HepG2 (cell line): ENCODE data around the gene PLSCR5. TPM values are rescaled to one million over a fixed set of nuclear protein-coding genes. Genes with fewer than 3 reads are reported as not detected.

Source experiments
- ARNT2 ChIP-seq: sonication (generic); formaldehyde crosslinking; IDR thresholded peaks from 2 replicates; pipeline ENCODE4 v1.8.0; 2022; ENCODE audit warnings: mild to moderate bottlenecking, low read depth, missing genetic modification reagents, moderate library complexity
- ASH2L ChIP-seq: fragments of 300-600, 200-600 bp; sonication (generic); IDR thresholded peaks from 2 replicates; pipeline ENCODE4 v1.7.0; 2017; ENCODE audit warnings: low read depth, mild to moderate bottlenecking, moderate library complexity, mixed read lengths, low read length; ENCODE audit not compliant: insufficient read length
- CBX1 ChIP-seq: IDR thresholded peaks from one replicate; pipeline ENCODE4 v1.6.1; 2016; ENCODE audit warnings: antibody characterized with exemption, low read depth
- CREM ChIP-seq, 2 experiments: sonication (generic) in 1 of 2; formaldehyde crosslinking in 1 of 2; IDR thresholded peaks; 2 replicates each; pipeline versions ENCODE4 v1.4.0 to v1.6.1; 2016 to 2020; ENCODE audit warnings: antibody characterized with exemption in 1 of 2, mild to moderate bottlenecking in 1 of 2, missing genetic modification reagents in 1 of 2
- ELF4 ChIP-seq: sonication (generic); formaldehyde crosslinking; IDR thresholded peaks from 2 replicates; pipeline ENCODE4 v1.5.0; 2020; ENCODE audit warnings: missing genetic modification reagents, mild to moderate bottlenecking, moderate library complexity, borderline replicate concordance
- FOXA3 ChIP-seq: IDR thresholded peaks from 2 replicates; pipeline ENCODE4 v1.6.1; 2016; ENCODE audit warnings: missing genetic modification reagents, missing compliant biosample characterization
- GTF3A ChIP-seq: sonication (generic); formaldehyde crosslinking; conservative IDR thresholded peaks from 2 replicates; pipeline ENCODE4 v1.4.0; 2020; ENCODE audit warnings: mild to moderate bottlenecking, missing genetic modification reagents
- HMG20B ChIP-seq: conservative IDR thresholded peaks from 2 replicates; pipeline ENCODE4 v1.6.1; 2016; ENCODE audit warnings: missing genetic modification reagents, missing compliant biosample characterization
- JDP2 ChIP-seq: sonication (generic); formaldehyde crosslinking; IDR thresholded peaks from 2 replicates; pipeline ENCODE4 v1.8.1; 2022; ENCODE audit warnings: missing genetic modification reagents, borderline replicate concordance
- KDM1A ChIP-seq: IDR thresholded peaks from 2 replicates; pipeline ENCODE4 v1.6.1; 2016; ENCODE audit warnings: missing compliant biosample characterization
- NFIC ChIP-seq: IDR thresholded peaks from 2 replicates; pipeline ENCODE4 v1.6.1; 2012; ENCODE audit warnings: mild to moderate bottlenecking, low read length, inconsistent platforms
- POGZ ChIP-seq: sonication (generic); formaldehyde crosslinking; IDR thresholded peaks from 2 replicates; pipeline ENCODE4 v1.4.0; 2020; ENCODE audit warnings: mild to moderate bottlenecking, missing genetic modification reagents
- PPARG ChIP-seq: conservative IDR thresholded peaks from 2 replicates; pipeline ENCODE4 v1.6.1; 2016; ENCODE audit warnings: missing biosample characterization, missing genetic modification reagents
- PRDM15 ChIP-seq: sonication (generic); formaldehyde crosslinking; IDR thresholded peaks from 2 replicates; pipeline ENCODE4 v1.4.0; 2020; ENCODE audit warnings: missing genetic modification reagents
- PRDM4 ChIP-seq: sonication (generic); formaldehyde crosslinking; IDR thresholded peaks from 2 replicates; pipeline ENCODE4 v1.9.0; 2021; ENCODE audit warnings: missing genetic modification reagents, borderline replicate concordance
- REST ChIP-seq, 2 experiments: IDR thresholded peaks; 2 replicates each; pipeline ENCODE4 v1.6.1; 2011 to 2012; ENCODE audit warnings: low read length in 2 of 2, borderline replicate concordance in 1 of 2, low read depth in 1 of 2, mild to moderate bottlenecking in 1 of 2, moderate library complexity in 1 of 2
- SMC3 ChIP-seq: IDR thresholded peaks from 2 replicates; pipeline ENCODE4 v1.6.1; 2011; ENCODE audit warnings: low read length, improper control_type of control experiment
- SP2 ChIP-seq: sonication (generic); formaldehyde crosslinking; IDR thresholded peaks from 2 replicates; pipeline ENCODE4 v1.5.1; 2020; ENCODE audit warnings: mild to moderate bottlenecking, missing genetic modification reagents
- TBP ChIP-seq: sonication (generic); formaldehyde crosslinking; IDR thresholded peaks from 2 replicates; pipeline ENCODE4 v1.5.0; 2020; ENCODE audit warnings: missing genetic modification reagents
- THYN1 ChIP-seq: sonication (generic); formaldehyde crosslinking; IDR thresholded peaks from 2 replicates; pipeline ENCODE4 v1.8.1; 2023; ENCODE audit warnings: low read depth, mild to moderate bottlenecking, moderate library complexity, missing genetic modification reagents, borderline replicate concordance
- ZNF317 ChIP-seq: sonication (generic); formaldehyde crosslinking; IDR thresholded peaks from 2 replicates; pipeline ENCODE4 v1.5.0; 2020; ENCODE audit warnings: mild to moderate bottlenecking, missing genetic modification reagents
- ZNF329 ChIP-seq: sonication (generic); formaldehyde crosslinking; IDR thresholded peaks from 2 replicates; pipeline ENCODE4 v1.9.0; 2021; ENCODE audit warnings: low read depth, mild to moderate bottlenecking, missing genetic modification reagents
- polyA plus RNA-seq, 8 experiments: library from polyadenylated mRNA; depleted of rRNA in 3 of 8; stranded (reverse) in 7 of 8; unstranded in 1 of 8; fragments of >200 nt; fragmentation: Illumina TruSeq in 4 of 8; extraction: Trizol in 4 of 8; gene quantifications; 2 replicates each; pipeline versions ENCODE4 v1.2.1 to v1.2.3, GENCODE V29; 2011 to 2016; ENCODE audit warnings: low read depth in 4 of 8, missing spikeins in 1 of 8, mixed read lengths in 1 of 8; ENCODE audit not compliant: insufficient read depth in 1 of 8
- total RNA-seq, 5 experiments: library from RNA; depleted of rRNA; stranded (reverse); fragments of >200 nt; fragmentation: Illumina TruSeq; extraction: Trizol; gene quantifications; 2 replicates each; pipeline ENCODE4 v1.2.3, GENCODE V29; 2016; ENCODE audit warnings: low read depth in 1 of 5

The PLSCR5 gene
- total and polyA plus RNA-seq, 2 of the 13 experiments (the other 11 are each of a cell fraction or from before 2014, with no cell fraction given): 0.50 TPM; not detected in 1

- TF ChIP-seq PRDM15 (CRISPR knock-in tag) (no peak), FOXA3 (CRISPR knock-in tag) (peak; percentile 99), SMC3 (no peak), ZNF329 (CRISPR knock-in tag) (no peak), HMG20B (CRISPR knock-in tag) (peak; percentile 86), SP2 (CRISPR knock-in tag) (no peak), THYN1 (CRISPR knock-in tag) (no peak), JDP2 (CRISPR knock-in tag) (no peak), ASH2L (peak; percentile 72), TBP (CRISPR knock-in tag) (no peak), ELF4 (CRISPR knock-in tag) (0 out of 2 replicates have a peak, but pooled peaks have one; percentile 36), GTF3A (CRISPR knock-in tag) (no peak), POGZ (peak; percentile 60), ZNF317 (CRISPR knock-in tag) (no peak), ARNT2 (CRISPR knock-in tag) (no peak; the same call in 1 of the 2 replicates), KDM1A (CRISPR knock-in tag) (peak; percentile 75), NFIC (peak; percentile 99), PPARG (peak; percentile 74), CBX1 (no peak), REST (IDR thresholded peaks at IDR 0.05; ENCODE audit: borderline replicate concordance in 1 of 2, low read depth in 1 of 2, low read length in 2 of 2) (peak in 1 of 2 experiments; percentile 68; a peak in 1 of 4 replicates), CREM (IDR thresholded peaks at IDR 0.05) (peak; percentile 96), CREM (CRISPR knock-in tag; IDR thresholded peaks at IDR 0.05) (no peak), PRDM4 (no peak)
These were observed 32.7 kb upstream of the PLSCR5 start (continued) for GRCh38 chr3:146637871-146638270.
